ENCODE data around the gene SRRT.

GRCh38 chr7:100835903-100836811 lies 38.7 kb upstream of the SRRT start:
- no peak for TF ChIP-seq CTCF (IDR thresholded peaks at IDR 0.05; ENCODE audit: poor library complexity, severe bottlenecking)
- no peak for TF ChIP-seq EZH2 (IDR thresholded peaks at IDR 0.05; ENCODE audit: borderline replicate concordance, insufficient read depth, low read length, poor library complexity, severe bottlenecking)
- no peak for TF ChIP-seq RAD21 (conservative IDR thresholded peaks at IDR 0.05)
- TF ChIP-seq EP300 (conservative IDR thresholded peaks at IDR 0.05; ENCODE audit: poor library complexity, severe bottlenecking): no peak
- no peak for TF ChIP-seq POLR2AphosphoS5 (IDR thresholded peaks at IDR 0.05)
- no peak for TF ChIP-seq SMC3 (conservative IDR thresholded peaks at IDR 0.05; ENCODE audit: poor library complexity)
- TF ChIP-seq TAF1 (IDR thresholded peaks at IDR 0.05; ENCODE audit: low read depth): no peak
- TF ChIP-seq MXI1 (conservative IDR thresholded peaks at IDR 0.05; ENCODE audit: poor library complexity, severe bottlenecking): no peak
- TF ChIP-seq, protein P1, sequence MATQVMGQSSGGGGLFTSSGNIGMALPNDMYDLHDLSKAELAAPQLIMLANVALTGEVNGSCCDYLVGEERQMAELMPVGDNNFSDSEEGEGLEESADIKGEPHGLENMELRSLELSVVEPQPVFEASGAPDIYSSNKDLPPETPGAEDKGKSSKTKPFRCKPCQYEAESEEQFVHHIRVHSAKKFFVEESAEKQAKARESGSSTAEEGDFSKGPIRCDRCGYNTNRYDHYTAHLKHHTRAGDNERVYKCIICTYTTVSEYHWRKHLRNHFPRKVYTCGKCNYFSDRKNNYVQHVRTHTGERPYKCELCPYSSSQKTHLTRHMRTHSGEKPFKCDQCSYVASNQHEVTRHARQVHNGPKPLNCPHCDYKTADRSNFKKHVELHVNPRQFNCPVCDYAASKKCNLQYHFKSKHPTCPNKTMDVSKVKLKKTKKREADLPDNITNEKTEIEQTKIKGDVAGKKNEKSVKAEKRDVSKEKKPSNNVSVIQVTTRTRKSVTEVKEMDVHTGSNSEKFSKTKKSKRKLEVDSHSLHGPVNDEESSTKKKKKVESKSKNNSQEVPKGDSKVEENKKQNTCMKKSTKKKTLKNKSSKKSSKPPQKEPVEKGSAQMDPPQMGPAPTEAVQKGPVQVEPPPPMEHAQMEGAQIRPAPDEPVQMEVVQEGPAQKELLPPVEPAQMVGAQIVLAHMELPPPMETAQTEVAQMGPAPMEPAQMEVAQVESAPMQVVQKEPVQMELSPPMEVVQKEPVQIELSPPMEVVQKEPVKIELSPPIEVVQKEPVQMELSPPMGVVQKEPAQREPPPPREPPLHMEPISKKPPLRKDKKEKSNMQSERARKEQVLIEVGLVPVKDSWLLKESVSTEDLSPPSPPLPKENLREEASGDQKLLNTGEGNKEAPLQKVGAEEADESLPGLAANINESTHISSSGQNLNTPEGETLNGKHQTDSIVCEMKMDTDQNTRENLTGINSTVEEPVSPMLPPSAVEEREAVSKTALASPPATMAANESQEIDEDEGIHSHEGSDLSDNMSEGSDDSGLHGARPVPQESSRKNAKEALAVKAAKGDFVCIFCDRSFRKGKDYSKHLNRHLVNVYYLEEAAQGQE (IDR thresholded peaks at IDR 0.05; ENCODE audit: borderline replicate concordance): no peak

All from neural cell (in vitro differentiated cells).